Hepatocyte (in vitro differentiated cells): Measurements from ENCODE around the gene TP63. TPM values are rescaled to one million over a fixed set of nuclear protein-coding genes. Genes with fewer than 3 reads are reported as not detected.

Source experiments
- DNase-seq: peaks from one replicate; pipeline ENCODE4 v3.0.0-alpha.2; 2016; ENCODE audit warnings: low spot score
- H2AFZ ChIP-seq: fragments of 200-600 bp; sonication (generic); 2 replicates; pipeline ENCODE4 v1.6.0; 2016; ENCODE audit warnings: antibody characterized with exemption, mild to moderate bottlenecking
- H3K27ac ChIP-seq: fragments of 200-600 bp; sonication (generic); 2 replicates; pipeline ENCODE4 v1.5.1; 2016; ENCODE audit warnings: mild to moderate bottlenecking
- H3K27me3 ChIP-seq: fragments of 200-600 bp; sonication (generic); 2 replicates; pipeline ENCODE4 v1.6.1; 2016
- H3K36me3 ChIP-seq: fragments of 200-600 bp; sonication (generic); replicated peaks from 2 replicates; pipeline ENCODE4 v1.5.1; 2016; ENCODE audit warnings: low read depth; ENCODE audit not compliant: insufficient read depth
- H3K4me1 ChIP-seq: fragments of 200-600 bp; sonication (generic); 2 replicates; pipeline ENCODE4 v1.5.1; 2016; ENCODE audit warnings: mild to moderate bottlenecking, moderate library complexity; ENCODE audit not compliant: insufficient read depth
- H3K4me2 ChIP-seq: fragments of 200-600 bp; sonication (generic); 2 replicates; pipeline ENCODE4 v1.6.0; 2016
- H3K4me3 ChIP-seq: fragments of 200-600 bp; sonication (generic); 2 replicates; pipeline ENCODE4 v1.5.1; 2016; ENCODE audit warnings: mild to moderate bottlenecking
- H3K79me2 ChIP-seq: fragments of 200-600 bp; sonication (generic); 2 replicates; pipeline ENCODE4 v1.6.0; 2017; ENCODE audit warnings: mild to moderate bottlenecking
- H3K9me2 ChIP-seq: fragments of 200-600 bp; sonication (generic); replicated peaks from 2 replicates; pipeline ENCODE4 v1.6.0; 2017; ENCODE audit warnings: mild to moderate bottlenecking; ENCODE audit not compliant: insufficient read depth
- H3K9me3 ChIP-seq: fragments of 200-600 bp; sonication (generic); 2 replicates; pipeline ENCODE4 v1.5.1; 2016; ENCODE audit warnings: low read depth, mild to moderate bottlenecking
- H4K20me1 ChIP-seq: fragments of 200-600 bp; sonication (generic); 2 replicates; pipeline ENCODE4 v1.6.0; 2016; ENCODE audit warnings: mild to moderate bottlenecking; ENCODE audit not compliant: insufficient read depth, poor library complexity, severe bottlenecking
- CTCF ChIP-seq: fragments of 200-600 bp; sonication (generic); IDR thresholded peaks from 2 replicates; pipeline ENCODE4 v1.5.1; 2016; ENCODE audit warnings: antibody characterized with exemption, mild to moderate bottlenecking; ENCODE audit not compliant: poor library complexity
- EZH2 ChIP-seq: fragments of 200-600 bp; sonication (generic); IDR thresholded peaks from 2 replicates; pipeline ENCODE4 v1.6.1; 2016; ENCODE audit warnings: antibody characterized with exemption, mild to moderate bottlenecking, borderline replicate concordance
- EZH2phosphoT487 ChIP-seq: fragments of 200-600 bp; sonication (generic); IDR thresholded peaks from one replicate; pipeline ENCODE4 v1.6.1; 2018; ENCODE audit warnings: antibody characterized with exemption, mild to moderate bottlenecking, low read depth, moderate library complexity; ENCODE audit not compliant: unreplicated experiment, severe bottlenecking
- WGBS: methylation state at CpG from one replicate; pipeline ENCODE4 v1.1.6; 2016; ENCODE audit warnings: low lambda C conversion rate; ENCODE audit errors: missing lambda C conversion rate; 5-methylcytosine and 5-hydroxymethylcytosine counted together
- polyA plus RNA-seq: library from polyadenylated mRNA; unstranded; fragments of >200 nt; fragmentation: Nextera tagmentation; extraction: Ambion mirVana; gene quantifications from 2 replicates; pipeline ENCODE4 v1.2.1, GENCODE V29; 2016
- total RNA-seq: library from RNA; depleted of rRNA; stranded (reverse); fragments of >200 nt; gene quantifications from 2 replicates; pipeline ENCODE4 v1.2.3, GENCODE V29; 2014

TP63 gene
- total and polyA plus RNA-seq, 2 experiments from 2014 or later, result 1.9 to 2.4 TPM

- no peak for TF ChIP-seq CTCF
- no peak for TF ChIP-seq EZH2phosphoT487
- no peak for TF ChIP-seq EZH2
- no peak for DNase-seq
- Histone ChIP-seq H3K4me2 (no peak overlapping the region), H3K9me2 (no peaks in the 10 kb centered on the region), H3K79me2 (no peaks in the 10 kb centered on the region), H3K4me3 (no peak overlapping the region), H3K27ac (peak overlapping the region; percentile 3), H3K9me3 (no peaks in the 10 kb centered on the region), H2AFZ (no peak overlapping the region), H3K36me3 (no peaks in the 10 kb centered on the region), H4K20me1 (no peaks in the 10 kb centered on the region), H3K4me1 (no peaks in the 10 kb centered on the region), H3K27me3 (no peaks in the 10 kb centered on the region)
These were observed 43.5 kb upstream of the TP63 start for GRCh38 chr3:189587664-189588040.

- DNase-seq, result no peak
- WGBS, result 53% methylated on average over 1 of the region's 1 CpG
- no peak for TF ChIP-seq EZH2
- TF ChIP-seq CTCF, result no peak
- no peak for TF ChIP-seq EZH2phosphoT487
- no peak overlapping the region for H3K4me2 ChIP-seq
- no peaks in the 10 kb centered on the region for H3K4me1 ChIP-seq
- H3K36me3 ChIP-seq, result no peaks in the 10 kb centered on the region
- no peaks in the 10 kb centered on the region for H3K9me2 ChIP-seq
- H3K79me2 ChIP-seq, result no peaks in the 10 kb centered on the region
- H4K20me1 ChIP-seq, result no peaks in the 10 kb centered on the region
- H3K9me3 ChIP-seq, result no peaks in the 10 kb centered on the region
- H2AFZ ChIP-seq, result no peak overlapping the region
- peak overlapping the region; percentile 3 for H3K27ac ChIP-seq
- H3K27me3 ChIP-seq, result no peaks in the 10 kb centered on the region
- H3K4me3 ChIP-seq, result no peak overlapping the region
These were observed 43.1 kb upstream of the TP63 start for GRCh38 chr3:189588070-189588469.

- Histone ChIP-seq H3K4me1 (no peaks in the 10 kb centered on the region), H3K4me2 (no peak overlapping the region), H3K27me3 (no peaks in the 10 kb centered on the region), H3K27ac (peak overlapping the region; percentile 3), H4K20me1 (no peaks in the 10 kb centered on the region), H3K9me2 (no peaks in the 10 kb centered on the region), H3K4me3 (no peak overlapping the region), H3K36me3 (no peaks in the 10 kb centered on the region), H2AFZ (no peak overlapping the region), H3K79me2 (no peaks in the 10 kb centered on the region), H3K9me3 (no peaks in the 10 kb centered on the region)
- TF ChIP-seq EZH2phosphoT487 (no peak), CTCF (no peak), EZH2 (no peak)
- no peak for DNase-seq
- 88% methylated on average over 5 of the region's 5 CpGs for WGBS
These were observed 42.6 kb upstream of the TP63 start for GRCh38 chr3:189588475-189589178.
